Left renal pelvis (tissue), 4 donors: ENCODE measurements around the gene TTC38. TPM values are rescaled to one million over a fixed set of nuclear protein-coding genes. Genes with fewer than 3 reads are reported as not detected.
"Not testable (repeated sequence)": the region's sequence is repeated elsewhere in the genome, so short reads cannot be mapped to it uniquely, and the experiment has no call there.

Experiments
- DNase-seq, 4 donors: peaks; one replicate each; pipeline ENCODE4 v3.0.0-alpha.2; 2013; ENCODE audit warnings: low read depth in 4 of 4, low spot score in 3 of 4
- polyA plus RNA-seq, 4 donors: library from polyadenylated mRNA; unstranded; fragments of 120-200 nt; gene quantifications; one replicate each; pipeline ENCODE4 v1.2.1, GENCODE V29; 2013; ENCODE audit not compliant: insufficient read length in 4 of 4

Gene TTC38
- polyA plus RNA-seq, 4 donors = 26.1 to 62.7 (median 47.4) TPM

DNA sequence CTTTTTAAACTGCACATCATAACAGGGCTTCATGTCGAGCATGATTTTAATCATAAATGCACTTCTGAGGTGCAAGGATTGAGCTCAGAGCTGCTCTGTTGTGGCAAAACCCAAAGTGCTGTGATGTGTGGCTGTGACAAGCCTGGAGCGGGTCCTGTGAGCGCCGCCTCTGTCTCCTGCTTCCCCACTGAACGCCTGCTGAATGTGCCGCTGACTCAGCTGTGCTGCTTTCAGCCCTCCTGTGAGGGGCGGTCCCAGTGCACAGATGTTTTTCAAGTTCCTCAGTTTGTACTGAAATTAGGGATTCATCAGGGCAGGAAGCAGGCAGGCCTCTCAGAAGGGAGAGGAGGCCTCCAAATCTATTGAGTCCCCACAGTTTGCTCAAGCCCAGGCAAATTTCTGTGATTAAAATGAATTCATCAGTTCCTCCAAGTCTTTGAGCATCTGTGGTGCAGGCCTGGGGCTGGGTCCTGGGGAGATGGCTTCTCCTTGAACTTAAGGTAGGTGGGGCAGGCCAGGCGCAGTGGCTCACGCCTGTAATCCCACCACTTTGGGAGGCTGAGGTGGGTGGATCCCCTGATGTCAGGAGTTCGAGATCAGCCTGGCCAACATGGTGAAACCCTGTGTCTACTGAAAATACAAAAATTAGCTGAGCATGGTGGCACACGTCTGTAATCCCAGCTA is 25.9 kb downstream of the TTC38 start:
- no peak for DNase-seq

DNA sequence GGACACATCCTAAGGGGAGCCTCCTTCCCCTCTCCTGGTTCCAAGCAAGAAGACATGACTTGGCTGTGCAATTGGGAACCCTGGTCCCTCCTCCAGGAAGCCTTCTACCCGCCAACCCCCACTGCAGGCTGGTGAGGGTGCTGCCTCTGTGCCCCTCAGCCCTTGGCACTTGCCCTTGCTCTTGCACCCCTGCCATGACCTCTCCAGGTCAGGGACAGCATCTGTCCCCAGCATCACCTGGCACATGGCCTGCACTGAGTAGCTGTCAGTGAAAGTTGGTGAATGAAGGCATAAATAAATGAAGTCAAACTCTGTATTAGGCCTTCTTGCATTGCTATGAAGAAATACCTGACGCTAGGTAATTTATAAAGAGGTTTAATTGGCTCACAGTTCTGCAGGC is 27.0 kb downstream of the TTC38 start:
- no peak for DNase-seq

DNA sequence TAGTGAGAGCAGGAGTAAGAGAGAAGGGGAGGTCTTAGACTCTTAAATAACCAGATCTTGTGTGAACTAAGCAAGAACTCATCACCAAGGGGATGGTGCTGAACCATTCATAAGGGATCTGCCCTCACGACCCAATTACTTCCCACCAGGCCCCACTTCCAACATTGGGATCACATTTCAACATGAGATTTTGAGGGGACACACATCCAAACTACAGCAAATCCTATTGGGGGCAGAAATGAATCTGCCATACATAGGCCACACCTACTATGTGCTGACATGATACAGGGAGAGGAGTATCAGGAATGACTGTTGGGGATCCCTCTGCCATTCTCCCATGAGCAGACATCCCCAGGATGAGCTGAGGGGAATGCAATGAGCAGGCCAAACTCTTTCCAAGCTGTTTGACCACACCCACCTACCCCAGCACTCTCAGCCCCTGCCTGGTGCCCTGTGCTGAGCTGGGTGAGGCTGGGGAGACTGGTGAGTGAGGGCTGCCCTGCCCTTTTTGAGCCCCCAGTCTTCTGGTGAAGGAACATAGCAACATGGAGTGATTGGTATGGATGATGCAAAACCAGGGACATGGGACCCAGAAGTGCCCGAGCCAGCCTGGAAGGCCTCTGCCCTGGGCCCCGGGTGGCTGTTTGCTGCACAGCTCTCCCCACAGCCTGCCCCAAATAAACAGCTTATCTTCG is 27.6 kb downstream of the TTC38 start:
- DNase-seq = no peak

DNA sequence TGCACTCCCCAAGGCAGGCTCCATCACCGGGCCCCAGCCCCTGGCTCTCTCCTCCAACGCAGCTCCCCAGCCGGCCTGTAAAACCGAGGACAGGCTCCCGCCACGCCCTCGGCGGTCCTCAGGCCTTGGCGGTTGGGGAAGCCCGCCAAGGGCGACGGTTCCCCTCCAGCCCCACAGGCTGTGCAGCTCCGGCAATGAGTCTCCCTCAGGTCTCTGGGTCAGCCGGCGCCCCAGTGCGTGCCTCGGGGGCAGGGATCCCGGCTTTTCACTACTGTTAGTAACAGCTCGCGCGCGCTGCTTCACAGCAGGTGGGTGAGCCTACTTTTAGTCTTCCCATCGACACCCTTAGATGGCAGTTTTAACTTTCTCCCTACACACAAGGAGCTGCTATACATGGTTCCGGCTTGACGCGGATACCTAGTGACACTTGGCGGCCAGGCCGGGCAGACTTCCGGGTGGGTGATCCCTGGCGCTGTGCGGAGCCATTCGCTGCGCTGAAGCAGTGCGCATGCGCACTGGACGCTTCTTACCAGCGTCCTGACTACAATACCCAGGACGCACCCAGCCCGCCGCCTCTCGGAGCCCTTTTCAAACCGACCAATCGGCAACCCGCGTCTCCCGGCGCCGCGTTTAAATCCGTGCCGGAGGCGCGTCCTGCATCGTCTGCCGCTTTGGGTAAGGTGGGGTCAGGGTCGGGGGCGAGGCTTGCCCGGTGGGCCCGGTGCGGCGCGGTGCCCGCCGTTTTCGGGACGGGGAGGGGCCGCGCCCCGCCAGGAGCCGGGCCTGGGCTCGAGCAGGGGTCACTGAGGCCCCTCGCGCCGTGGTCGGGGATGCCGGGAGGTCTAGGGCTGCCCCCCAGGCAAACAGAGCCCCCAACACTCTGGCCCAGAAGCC is 28.7 kb downstream of the TTC38 start, which contains the start of gene GTSE1:
TSS of gene GTSE1 (plus strand) at position 614 of the 894 bp plus-strand sequence. CDS start 531 bp downstream, outside the sequence.
- DNase-seq = peak; percentile 96

DNA sequence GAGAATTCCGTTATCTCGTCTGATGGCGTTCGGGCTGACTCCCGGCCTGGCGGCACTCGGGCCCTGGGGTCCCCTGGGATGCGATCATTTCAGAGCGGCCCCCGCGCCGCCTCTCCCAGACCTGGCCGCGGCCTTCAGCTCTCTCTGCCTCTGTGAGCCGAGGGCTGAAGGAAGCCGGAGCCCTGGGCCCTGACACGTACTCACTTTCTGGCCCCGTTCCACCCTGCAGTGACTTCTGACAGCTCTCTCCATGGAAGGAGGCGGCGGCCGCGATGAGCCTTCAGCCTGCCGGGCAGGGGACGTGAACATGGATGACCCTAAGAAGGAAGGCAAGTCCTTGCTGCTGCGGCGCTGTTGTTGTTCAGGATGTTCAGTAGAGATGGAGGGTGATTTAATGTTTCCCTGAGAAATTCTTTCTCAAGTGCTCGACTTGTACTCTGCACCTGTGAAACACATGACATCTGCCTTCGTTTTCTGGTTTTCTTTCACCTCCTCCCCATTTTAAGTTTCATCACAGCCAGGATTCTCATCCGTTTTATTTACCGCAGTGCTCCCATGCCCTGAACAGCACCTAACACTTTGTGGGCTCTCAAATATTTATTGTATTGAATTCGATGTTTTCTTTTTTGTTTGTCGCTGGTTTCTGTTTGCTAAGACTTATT is 29.5 kb downstream of the TTC38 start:
- peak in 1 of 4 donors; percentile 3 for DNase-seq

DNA sequence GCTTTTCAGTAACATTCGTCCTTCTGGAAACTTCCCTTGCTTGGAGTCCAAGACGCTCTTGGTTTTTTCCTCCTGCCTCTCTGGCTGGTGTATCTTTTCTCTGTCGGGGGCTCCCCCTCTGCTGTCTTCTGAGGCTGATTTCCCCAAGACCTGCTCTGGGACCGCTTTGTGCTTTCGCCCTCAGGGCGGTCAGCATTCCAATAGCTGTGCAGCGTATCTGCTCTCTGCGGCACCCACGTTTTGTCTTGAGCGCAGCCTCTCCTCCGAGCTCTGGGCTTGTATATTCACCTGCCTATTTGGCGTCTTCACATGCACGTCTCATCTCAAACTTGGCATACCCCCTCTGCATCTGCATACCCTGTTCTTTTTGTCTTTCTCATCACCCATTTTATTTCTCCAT is 31.3 kb downstream of the TTC38 start:
- DNase-seq = no peak

DNA sequence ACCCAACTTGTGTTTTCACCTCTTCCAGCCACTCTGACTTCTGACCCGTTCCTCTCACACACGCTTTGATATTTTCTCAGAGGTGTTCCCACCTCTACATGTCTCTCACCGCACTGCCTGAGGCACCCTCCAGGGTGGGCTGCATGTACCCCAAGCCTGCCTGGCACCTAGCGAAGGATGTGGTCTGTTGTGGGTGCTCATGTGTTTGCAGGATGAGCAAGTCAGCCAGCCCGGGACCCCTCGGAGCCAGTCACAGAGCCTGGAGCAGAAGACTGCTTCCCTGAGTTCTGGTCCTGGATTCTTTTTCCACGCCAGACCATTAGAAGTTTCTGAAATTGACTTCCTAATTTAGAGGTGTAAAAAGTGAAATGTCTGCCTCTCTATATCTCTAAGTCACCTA is 32.7 kb downstream of the TTC38 start:
- DNase-seq = no peak

DNA sequence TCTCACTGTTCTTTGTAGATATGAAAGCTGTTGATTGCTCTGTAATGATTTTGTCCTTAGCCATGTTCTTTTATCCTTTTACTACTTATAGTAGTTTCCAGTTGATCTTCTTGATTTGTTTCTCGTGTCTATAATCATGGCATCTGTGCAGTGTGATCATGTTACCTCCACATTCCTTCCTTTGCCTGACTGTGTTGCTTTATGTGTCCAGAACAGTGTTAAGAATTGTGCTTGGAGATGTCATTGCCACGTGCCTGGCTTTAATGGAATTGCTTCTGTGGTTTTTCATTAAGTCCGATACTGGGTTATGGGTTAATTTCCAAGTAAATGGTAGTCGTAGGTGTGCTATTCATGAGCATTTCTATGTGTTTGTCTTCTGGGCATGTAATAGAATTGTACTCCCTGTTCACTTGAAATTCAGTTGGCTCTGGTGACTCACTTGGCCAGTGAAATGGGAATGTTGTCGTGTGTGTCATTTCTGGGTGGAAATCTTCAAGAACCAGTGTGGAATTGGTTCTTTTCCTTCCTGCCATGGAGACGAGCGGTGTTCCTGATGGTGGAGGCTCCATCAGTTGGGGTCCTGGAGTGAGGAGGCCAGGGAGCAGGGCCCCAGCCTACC is 35.6 kb downstream of the TTC38 start:
- DNase-seq = no peak

DNA sequence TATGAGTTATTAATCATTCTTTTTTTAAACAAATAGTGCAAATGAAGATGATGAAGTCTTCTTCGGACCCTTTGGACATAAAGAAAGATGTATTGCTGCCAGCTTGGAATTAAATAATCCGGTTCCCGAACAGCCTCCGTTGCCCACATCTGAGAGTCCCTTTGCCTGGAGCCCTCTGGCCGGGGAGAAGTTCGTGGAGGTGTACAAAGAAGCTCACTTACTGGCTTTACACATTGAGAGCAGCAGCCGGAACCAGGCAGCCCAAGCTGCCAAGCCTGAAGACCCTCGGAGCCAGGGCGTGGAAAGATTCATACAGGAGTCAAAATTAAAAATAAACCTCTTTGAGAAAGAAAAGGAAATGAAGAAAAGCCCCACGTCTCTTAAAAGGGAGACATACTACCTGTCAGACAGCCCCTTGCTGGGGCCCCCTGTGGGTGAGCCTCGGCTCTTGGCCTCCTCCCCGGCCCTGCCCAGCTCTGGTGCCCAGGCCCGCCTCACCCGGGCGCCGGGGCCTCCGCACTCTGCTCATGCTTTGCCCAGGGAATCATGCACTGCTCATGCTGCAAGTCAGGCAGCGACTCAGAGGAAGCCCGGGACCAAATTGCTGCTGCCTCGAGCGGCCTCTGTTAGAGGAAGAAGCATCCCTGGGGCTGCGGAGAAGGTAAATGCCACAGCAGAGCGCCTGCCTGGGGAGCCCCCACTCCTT is 40.6 kb downstream of the TTC38 start:
- no peak for DNase-seq

DNA sequence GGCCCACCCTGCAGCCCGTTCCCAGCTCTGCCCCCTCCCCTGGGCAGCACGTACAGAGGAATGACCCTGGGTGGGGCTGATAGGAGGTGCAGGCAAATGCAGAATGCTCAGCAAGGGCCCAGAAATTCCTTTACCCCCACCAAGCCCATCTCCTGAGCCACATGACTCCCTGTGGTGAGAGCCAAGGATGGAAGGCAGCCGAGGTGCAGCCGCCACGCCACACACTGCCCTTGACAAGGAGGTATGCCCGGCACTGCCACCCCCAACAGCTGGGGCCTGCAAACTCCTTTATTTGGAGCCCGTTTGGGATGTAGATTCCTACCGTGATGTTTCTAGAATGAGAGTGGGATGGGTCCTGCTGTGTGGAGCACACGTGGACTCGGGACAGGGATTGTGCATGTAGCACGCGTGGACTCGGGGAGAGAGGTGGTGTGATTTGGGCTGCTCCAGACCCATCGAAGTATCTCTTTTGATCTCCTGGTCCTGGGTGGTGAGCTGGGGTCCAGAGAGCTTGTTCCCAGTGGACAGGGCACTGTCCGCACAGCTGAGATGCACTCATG is 41.8 kb downstream of the TTC38 start:
- DNase-seq = no peak

DNA sequence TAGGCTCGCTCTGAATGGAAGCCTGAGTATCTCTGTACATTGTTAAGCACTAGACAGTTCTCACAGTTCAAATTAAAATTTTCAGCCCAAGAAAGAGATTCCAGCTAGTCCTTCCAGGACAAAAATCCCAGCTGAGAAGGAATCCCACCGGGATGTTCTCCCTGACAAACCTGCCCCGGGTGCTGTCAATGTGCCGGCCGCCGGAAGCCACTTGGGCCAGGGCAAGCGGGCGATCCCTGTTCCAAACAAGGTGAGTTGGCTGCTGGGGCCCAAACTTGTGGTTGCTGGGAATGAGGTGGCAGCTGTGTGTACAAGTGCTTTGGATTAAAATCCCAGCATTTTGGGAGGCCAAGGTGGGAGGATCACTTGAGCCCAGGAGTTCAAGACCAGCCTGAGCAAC is 44.2 kb downstream of the TTC38 start:
- no peak for DNase-seq

DNA sequence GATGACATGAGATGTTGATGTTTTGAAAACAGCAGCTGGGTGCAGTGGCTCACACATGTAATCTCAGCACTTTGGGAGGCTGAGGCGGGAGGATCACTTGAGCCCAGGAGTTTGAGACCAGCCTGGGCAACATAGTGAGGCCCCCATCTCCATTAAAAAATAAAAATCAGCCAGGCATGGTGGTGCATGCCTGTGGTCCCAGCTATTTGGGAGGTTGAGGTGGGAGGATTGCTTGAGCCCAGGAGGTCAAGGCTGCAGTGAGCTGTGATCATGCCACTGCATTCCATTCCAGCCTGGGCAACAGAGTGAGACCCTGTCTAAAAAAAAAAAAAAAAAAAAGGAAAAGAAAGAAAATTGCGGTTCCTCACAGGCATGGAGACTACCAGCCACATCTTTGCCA is 45.0 kb downstream of the TTC38 start:
- DNase-seq = not testable (repeated sequence)

DNA sequence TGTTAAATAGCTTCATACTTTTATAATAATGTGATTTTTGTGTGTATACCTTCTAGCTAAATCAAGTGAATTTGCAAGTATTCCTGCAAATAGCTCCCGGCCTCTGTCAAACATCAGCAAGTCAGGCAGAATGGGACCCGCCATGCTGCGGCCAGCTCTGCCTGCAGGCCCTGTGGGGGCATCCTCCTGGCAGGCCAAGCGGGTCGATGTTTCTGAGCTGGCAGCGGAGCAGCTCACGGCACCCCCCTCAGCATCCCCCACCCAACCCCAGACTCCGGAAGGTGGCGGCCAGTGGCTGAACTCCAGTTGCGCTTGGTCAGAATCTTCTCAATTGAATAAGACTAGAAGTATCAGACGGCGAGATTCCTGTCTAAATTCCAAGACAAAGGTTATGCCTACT is 48.2 kb downstream of the TTC38 start:
- DNase-seq = no peak

DNA sequence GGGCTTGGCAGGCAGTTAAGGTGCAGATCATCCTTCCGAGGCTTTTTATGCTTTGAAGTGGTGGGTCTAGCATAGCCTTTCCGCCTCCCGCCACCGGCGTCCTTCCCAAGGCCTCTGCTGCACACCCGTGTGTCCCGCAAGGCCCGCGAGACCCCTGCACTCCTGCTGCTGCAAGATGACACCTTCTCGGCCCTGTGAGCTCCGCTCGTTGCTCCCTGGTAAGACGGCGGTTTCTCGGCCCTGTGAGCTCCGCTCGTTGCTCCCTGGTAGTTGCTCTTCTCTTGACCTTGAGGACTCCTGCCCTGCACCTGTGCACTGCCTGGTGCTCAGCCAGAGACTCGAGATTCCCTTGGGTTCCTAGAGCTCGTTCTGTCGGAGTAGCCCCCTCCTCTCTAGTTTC is 49.8 kb downstream of the TTC38 start:
- no peak for DNase-seq

DNA sequence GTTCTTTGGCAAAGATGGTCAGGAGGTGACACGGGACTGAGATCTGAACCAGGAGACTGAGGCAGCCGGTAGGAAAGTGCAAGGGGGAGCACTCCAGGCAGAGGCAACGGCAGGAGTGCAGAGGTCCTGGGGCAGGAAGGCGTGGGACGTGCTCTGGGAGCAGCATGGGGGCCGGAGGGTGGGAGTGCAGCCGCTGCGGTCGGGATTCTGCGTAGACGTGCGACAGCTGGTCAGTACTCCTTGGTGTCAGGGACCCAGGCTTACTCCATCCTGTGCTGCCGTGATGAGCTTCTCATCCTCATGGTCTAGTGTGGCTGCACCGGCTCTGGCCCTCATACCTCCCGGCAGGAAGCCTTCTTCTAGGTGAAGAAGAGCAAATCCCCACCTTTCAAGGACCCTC is 50.8 kb downstream of the TTC38 start:
- DNase-seq = no peak

DNA sequence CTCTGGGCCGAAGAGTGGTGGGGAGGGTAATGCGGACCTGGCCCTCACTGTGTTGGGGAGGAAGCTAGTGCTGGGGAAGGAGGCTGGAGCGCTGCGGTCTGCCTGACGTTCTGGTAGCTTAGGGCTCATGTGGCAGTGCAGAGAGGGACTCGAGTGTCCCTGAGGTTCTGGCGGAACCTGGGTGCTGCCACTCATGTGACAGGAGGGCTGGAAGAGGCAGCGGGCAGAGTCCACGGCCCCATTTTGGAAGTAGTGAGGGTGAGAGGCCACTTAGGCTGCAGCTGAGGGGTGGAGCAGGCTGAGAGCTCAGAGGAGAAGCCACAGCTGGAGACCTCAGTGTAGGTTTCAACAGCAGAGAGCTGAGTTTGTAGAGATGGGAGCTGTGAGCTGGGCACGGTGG is 51.5 kb downstream of the TTC38 start:
- no peak for DNase-seq

DNA sequence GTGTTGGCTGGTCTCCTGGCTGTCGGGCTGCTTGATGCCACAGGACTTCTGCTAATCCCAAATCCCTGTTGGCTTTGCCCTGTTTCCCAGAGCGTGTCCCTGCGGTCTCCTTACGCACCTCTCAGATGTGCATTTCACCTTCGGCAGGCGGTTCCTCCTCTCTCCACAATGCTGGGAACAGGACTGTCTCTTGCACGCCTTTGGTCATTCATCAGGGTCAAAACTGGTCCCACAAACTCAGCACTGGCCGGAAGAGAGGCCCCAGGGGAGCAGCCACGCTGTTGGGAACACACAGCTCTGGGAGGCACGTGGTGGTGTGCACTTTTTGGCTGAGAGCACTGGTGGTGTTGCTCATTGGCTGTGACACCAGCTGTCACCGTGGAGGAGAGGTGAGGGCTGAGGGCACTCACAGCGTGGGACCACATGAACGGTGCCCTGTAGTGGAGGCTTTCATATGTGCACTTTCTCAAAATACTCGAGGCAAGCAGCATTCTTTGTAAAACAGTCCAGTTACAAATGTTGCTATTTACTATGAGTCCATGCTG is 52.4 kb downstream of the TTC38 start:
- no peak for DNase-seq

DNA sequence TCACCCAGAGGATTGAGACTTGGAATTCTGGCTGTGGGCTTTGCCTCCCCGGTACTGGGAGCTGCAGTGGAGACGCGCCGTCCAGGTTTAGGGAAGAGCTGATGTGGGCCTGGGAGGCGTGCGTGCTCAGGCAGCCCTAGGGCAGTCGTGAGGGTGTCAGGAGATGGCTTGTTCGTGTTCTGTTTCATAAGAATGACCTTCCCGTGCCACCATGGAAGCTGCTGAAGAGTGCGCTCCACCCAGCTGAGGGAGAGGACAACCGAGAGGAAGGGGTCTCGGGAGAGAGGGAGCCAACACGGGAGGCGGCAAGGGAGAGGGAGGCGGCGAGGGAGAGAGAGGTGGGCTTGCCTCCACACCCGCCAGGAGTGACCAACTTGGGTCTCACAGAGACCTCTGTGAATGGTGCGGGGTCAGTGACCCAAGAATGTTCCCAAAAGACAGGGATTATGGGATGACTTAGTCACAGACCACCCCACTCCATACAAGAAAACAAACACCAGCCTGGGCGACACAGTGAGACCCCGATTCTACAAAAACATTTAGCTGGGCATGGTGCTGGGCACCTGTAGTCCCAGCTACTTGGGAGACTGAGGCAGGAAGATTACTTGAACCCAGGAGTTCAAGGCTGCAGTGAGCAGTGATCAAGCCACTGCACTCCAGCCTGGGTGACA is 53.0 kb downstream of the TTC38 start:
- DNase-seq = no peak

DNA sequence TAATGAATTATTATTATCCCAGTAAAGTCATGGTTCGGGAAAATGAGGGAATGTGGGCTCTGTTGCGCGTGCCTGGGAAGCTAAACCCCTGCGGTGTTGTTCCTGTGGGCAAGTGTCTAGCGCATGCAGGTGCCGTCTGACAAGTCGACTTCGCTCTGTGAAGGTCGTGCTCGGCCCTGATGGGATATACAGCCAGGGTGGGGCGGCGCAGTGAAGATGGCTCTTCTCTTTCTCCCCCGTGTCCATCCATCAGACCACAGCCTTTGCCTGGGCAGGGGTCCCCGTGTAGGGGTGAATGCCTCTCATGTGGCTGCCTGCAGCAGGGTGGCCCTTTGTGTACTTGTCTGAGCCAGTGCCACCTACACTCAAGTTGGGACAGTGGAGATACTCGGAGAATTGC is 54.9 kb downstream of the TTC38 start:
- no peak for DNase-seq
